ENCODE measurements around the gene DPM3.
"Not testable (repeated sequence)": the region's sequence is repeated elsewhere in the genome, so short reads cannot be mapped to it uniquely, and the experiment has no call there.

DPM3 gene

DNA sequence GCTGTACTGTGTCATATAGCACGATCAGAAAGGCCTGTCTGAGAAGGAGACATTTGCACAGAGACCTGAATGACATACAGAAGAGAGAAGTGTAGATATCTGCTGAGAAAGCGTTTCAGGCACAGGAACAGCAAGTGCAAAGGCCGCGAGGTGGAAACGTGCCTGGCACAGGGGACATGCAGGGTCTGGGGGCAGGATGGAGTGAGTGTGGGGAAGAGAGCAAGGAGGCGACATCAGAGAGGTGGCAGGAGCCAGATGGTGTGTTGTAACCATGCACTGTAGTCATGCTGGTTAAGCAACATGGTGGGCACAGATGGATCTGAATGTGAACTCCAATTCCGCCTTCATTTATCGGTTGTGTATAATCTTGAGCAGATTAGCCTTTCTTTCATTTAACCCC is 19.8 kb upstream of the DPM3 start:
- Mint-ChIP-seq H3K9me3 (peaks cover 4% of the 10 kb centered on the region), H3K4me1 (no peaks in the 10 kb centered on the region), H3K36me3 (ENCODE audit: low read depth) (no peaks in the 10 kb centered on the region), H3K27ac (no peak overlapping the region), H3K4me3 (no peak overlapping the region), H3K27me3 (ENCODE audit: low read depth) (peaks cover 10% of the 10 kb centered on the region)
- TF ChIP-seq, protein P1, sequence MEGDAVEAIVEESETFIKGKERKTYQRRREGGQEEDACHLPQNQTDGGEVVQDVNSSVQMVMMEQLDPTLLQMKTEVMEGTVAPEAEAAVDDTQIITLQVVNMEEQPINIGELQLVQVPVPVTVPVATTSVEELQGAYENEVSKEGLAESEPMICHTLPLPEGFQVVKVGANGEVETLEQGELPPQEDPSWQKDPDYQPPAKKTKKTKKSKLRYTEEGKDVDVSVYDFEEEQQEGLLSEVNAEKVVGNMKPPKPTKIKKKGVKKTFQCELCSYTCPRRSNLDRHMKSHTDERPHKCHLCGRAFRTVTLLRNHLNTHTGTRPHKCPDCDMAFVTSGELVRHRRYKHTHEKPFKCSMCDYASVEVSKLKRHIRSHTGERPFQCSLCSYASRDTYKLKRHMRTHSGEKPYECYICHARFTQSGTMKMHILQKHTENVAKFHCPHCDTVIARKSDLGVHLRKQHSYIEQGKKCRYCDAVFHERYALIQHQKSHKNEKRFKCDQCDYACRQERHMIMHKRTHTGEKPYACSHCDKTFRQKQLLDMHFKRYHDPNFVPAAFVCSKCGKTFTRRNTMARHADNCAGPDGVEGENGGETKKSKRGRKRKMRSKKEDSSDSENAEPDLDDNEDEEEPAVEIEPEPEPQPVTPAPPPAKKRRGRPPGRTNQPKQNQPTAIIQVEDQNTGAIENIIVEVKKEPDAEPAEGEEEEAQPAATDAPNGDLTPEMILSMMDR (IDR thresholded peaks at IDR 0.05; ENCODE audit: unreplicated experiment in 3 of 3): no peak

DNA sequence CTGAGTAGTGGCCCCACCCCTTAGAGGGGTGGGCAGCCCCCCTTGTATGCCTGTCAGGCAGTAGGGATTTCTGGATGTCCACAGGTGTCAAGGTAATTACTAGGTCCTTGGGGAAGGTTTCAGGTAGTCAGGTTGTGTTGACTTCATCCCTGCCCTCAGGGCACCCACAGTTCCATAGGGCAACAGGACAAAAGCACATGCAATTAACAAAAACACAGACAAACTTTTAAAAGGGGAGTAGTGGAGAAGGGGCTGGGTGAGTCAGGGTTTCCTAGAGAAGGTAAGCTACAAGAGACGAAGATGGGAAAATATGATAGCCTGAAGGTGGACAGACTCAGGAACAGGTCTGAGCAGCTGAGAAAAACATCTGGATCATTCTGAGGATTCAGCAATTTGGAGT is 18.7 kb upstream of the DPM3 start:
- Mint-ChIP-seq H3K36me3 (ENCODE audit: low read depth) (no peaks in the 10 kb centered on the region), H3K27me3 (ENCODE audit: low read depth) (peaks cover 15% of the 10 kb centered on the region), H3K4me3 (no peak overlapping the region), H3K4me1 (no peaks in the 10 kb centered on the region), H3K27ac (no peak overlapping the region), H3K9me3 (peaks cover 4% of the 10 kb centered on the region)
- TF ChIP-seq, protein P1 (IDR thresholded peaks at IDR 0.05; ENCODE audit: unreplicated experiment in 3 of 3): no peak

DNA sequence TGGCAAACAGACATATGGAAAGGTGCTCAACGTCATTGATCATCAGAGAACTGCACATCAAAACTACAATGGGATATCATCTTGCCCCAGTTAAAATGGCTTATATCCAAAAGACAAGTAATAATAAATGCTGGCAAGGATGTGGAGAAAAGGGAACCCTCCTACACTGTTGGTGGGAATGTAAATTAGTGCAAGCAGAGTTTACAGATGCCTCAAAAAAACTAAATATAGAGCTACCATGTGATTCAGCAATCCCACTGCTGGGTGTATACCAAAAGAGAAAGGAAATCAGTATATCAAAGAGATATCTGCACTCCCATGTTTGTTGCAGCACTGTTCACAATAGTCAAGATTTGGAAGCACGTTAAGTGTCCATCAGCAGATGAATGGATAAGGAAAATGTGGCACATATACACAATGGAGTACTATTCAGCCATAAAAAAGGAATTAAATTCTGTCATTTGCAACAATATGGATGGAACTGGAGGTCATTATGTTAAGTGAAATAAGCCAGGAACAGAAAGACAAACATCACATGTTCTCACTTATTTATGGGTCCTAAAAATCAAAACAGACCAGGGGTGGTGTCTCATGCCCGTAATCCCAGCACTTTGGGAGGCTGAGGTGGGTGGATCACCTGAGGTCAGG is 15.8 kb upstream of the DPM3 start:
- H3K9me3 Mint-ChIP-seq; H3K27ac Mint-ChIP-seq; H3K4me3 Mint-ChIP-seq; H3K36me3 Mint-ChIP-seq (ENCODE audit: low read depth); H3K4me1 Mint-ChIP-seq: not testable (repeated sequence)
- H3K27me3 Mint-ChIP-seq (ENCODE audit: low read depth): peaks cover 14% of the 10 kb centered on the region

DNA sequence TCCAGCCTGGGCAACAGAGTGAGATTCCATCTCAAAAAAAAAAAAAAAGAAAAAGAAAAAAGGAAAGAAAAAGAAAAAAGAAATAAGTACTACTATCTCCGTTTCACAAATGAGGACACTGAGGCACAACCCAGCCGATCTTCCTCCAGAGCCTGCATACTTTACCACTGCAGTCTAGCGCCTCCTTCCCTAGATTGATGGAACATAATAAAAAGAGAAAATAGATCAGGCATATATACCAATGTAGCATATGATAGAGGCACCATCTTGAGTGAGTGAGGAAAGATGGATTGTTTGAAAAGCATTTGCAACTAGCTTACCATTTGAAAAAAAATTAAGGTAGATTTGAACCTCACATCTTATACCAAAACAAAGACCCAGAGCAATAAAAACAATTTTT is 5.2 kb upstream of the DPM3 start:
- Mint-ChIP-seq H3K4me3 (no peak overlapping the region), H3K9me3 (no peaks in the 10 kb centered on the region)

DNA sequence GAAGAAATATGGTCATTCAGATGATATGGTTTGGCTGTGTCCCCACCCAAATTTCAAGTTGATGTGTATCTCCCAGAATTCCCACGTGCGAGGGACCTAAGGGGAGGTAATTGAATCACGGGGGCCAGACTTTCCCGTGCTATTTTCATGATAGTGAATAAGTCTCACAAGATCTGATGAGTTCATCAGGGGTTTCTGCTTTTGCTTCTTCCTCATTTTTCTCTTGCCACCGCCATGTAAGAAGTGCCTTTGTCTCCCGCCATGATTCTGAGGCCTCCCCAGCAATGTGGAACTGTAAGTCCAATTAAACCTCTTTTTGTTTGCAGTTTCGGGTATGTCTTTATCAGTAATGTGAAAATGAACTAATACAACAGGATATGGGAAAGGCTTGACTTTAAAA is 1.4 kb upstream of the DPM3 start:
- peak overlapping the region in 1 of 3 experiments; percentile 28 for H3K27ac Mint-ChIP-seq
- H3K9me3 Mint-ChIP-seq: no peaks in the 10 kb centered on the region
- peaks cover 8% of the 10 kb centered on the region for H3K36me3 Mint-ChIP-seq (ENCODE audit: low read depth)
- H3K4me3 Mint-ChIP-seq: peak overlapping the region; percentile 65 to 83 (median 82)
- peaks cover 12% of the 10 kb centered on the region for H3K27me3 Mint-ChIP-seq (ENCODE audit: low read depth)
- TF ChIP-seq, protein P1 (IDR thresholded peaks at IDR 0.05; ENCODE audit: unreplicated experiment in 3 of 3): no peak
- peaks cover 19% of the 10 kb centered on the region for H3K4me1 Mint-ChIP-seq

More for the DNA sequence above, 5.2 kb upstream of the DPM3 start:
- peaks cover 12% of the 10 kb centered on the region for H3K27me3 Mint-ChIP-seq (ENCODE audit: low read depth)
- H3K27ac Mint-ChIP-seq: no peak overlapping the region
- TF ChIP-seq, protein P1 (IDR thresholded peaks at IDR 0.05; ENCODE audit: unreplicated experiment in 3 of 3): no peak
- no peaks in the 10 kb centered on the region for H3K36me3 Mint-ChIP-seq (ENCODE audit: low read depth)
- peaks cover 2% of the 10 kb centered on the region for H3K4me1 Mint-ChIP-seq

DNA sequence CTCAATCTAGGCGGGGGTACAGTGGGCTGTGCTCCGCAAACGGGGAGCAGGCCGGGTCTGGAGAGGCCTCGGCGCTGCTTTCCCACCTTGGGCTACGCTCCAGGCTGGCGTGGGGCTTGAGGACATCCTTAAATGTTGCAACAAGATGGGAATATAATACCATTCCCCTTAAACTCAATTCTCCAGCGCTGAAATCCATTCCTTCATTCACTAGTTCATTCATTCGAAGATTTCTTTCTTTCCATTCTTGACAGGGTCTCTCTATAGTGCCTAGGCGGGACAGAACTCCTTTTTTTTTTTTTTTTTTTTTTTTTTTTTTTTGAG is 261 bp upstream of the DPM3 start:
- Mint-ChIP-seq H3K9me3 (no peaks in the 10 kb centered on the region), H3K36me3 (ENCODE audit: low read depth) (peaks cover 8% of the 10 kb centered on the region), H3K27me3 (ENCODE audit: low read depth) (peaks cover 12% of the 10 kb centered on the region), H3K4me1 (peaks cover 24% of the 10 kb centered on the region), H3K4me3 (peak overlapping the region; percentile 93 to 96 (median 94)), H3K27ac (peak overlapping the region; percentile 75 to 90 (median 88))
- TF ChIP-seq, protein P1 (IDR thresholded peaks at IDR 0.05; ENCODE audit: unreplicated experiment in 3 of 3): no peak

Measured in nephron (organoid).